IPS-18a (cell line): ENCODE results near the gene TEX14.

ENCODE experiments used
- H3K27ac ChIP-seq: one replicate; pipeline ENCODE4 v1.5.1; 2013; ENCODE audit warnings: low read length
- H3K27me3 ChIP-seq: one replicate; pipeline ENCODE4 v1.6.1; 2013; ENCODE audit warnings: mild to moderate bottlenecking, low read length; ENCODE audit not compliant: control insufficient read depth, insufficient read depth
- H3K36me3 ChIP-seq: one replicate; pipeline ENCODE4 v1.6.1; 2013; ENCODE audit warnings: low read depth, low read length; ENCODE audit not compliant: control insufficient read depth
- H3K4me1 ChIP-seq: one replicate; pipeline ENCODE4 v1.6.1; 2013; ENCODE audit warnings: low read depth, low read length; ENCODE audit not compliant: control insufficient read depth
- H3K4me3 ChIP-seq: one replicate; pipeline ENCODE4 v1.5.1; 2013; ENCODE audit warnings: low read length
- H3K9ac ChIP-seq: one replicate; pipeline ENCODE4 v1.6.1; 2013; ENCODE audit warnings: mild to moderate bottlenecking, low read length, moderate library complexity
- H3K9me3 ChIP-seq: one replicate; pipeline ENCODE4 v1.6.1; 2013; ENCODE audit warnings: low read depth, low read length; ENCODE audit not compliant: control insufficient read depth

Gene TEX14

GRCh38 chr17:58639681-58640080 lies 52.2 kb downstream of the TEX14 start:
- no peaks in the 10 kb centered on the region for H3K27me3 ChIP-seq
- no peak overlapping the region for H3K4me3 ChIP-seq
- H3K9me3 ChIP-seq = no peaks in the 10 kb centered on the region
- H3K36me3 ChIP-seq = no peaks in the 10 kb centered on the region
- H3K27ac ChIP-seq = no peak overlapping the region
- no peaks in the 10 kb centered on the region for H3K4me1 ChIP-seq
- H3K9ac ChIP-seq = no peak overlapping the region

- H3K4me3 ChIP-seq = no peak overlapping the region
- H3K9me3 ChIP-seq = no peaks in the 10 kb centered on the region
- H3K27me3 ChIP-seq = no peaks in the 10 kb centered on the region
- H3K27ac ChIP-seq = no peak overlapping the region
- no peak overlapping the region for H3K9ac ChIP-seq
- H3K4me1 ChIP-seq = peaks cover 5% of the 10 kb centered on the region
- H3K36me3 ChIP-seq = no peaks in the 10 kb centered on the region
These were observed 54.8 kb downstream of the TEX14 start for GRCh38 chr17:58637011-58637570.

GRCh38 chr17:58632324-58633314 lies 59.2 kb downstream of the TEX14 start:
- no peaks in the 10 kb centered on the region for H3K9me3 ChIP-seq
- H3K4me1 ChIP-seq = peaks cover 5% of the 10 kb centered on the region
- no peaks in the 10 kb centered on the region for H3K27me3 ChIP-seq
- no peaks in the 10 kb centered on the region for H3K36me3 ChIP-seq
- peak overlapping the region; percentile 95 for H3K27ac ChIP-seq
- peak overlapping the region; percentile 60 for H3K4me3 ChIP-seq
- H3K9ac ChIP-seq = peak overlapping the region; percentile 90

- Histone ChIP-seq H3K27ac (peak overlapping the region; percentile 95), H3K9ac (peak overlapping the region; percentile 90), H3K36me3 (no peaks in the 10 kb centered on the region), H3K4me1 (peaks cover 5% of the 10 kb centered on the region), H3K9me3 (no peaks in the 10 kb centered on the region), H3K27me3 (no peaks in the 10 kb centered on the region), H3K4me3 (peak overlapping the region; percentile 60)
These were observed 60.1 kb downstream of the TEX14 start for GRCh38 chr17:58631523-58632323.

GRCh38 chr17:58630883-58631522 lies 60.8 kb downstream of the TEX14 start:
- peaks cover 5% of the 10 kb centered on the region for H3K4me1 ChIP-seq
- H3K4me3 ChIP-seq = no peak overlapping the region
- H3K9ac ChIP-seq = peak overlapping the region; percentile 90
- peak overlapping the region; percentile 31 for H3K27ac ChIP-seq
- H3K27me3 ChIP-seq = no peaks in the 10 kb centered on the region
- H3K36me3 ChIP-seq = no peaks in the 10 kb centered on the region
- H3K9me3 ChIP-seq = no peaks in the 10 kb centered on the region

- no peaks in the 10 kb centered on the region for H3K27me3 ChIP-seq
- no peak overlapping the region for H3K9ac ChIP-seq
- H3K9me3 ChIP-seq = no peaks in the 10 kb centered on the region
- H3K4me3 ChIP-seq = no peak overlapping the region
- H3K27ac ChIP-seq = no peak overlapping the region
- no peaks in the 10 kb centered on the region for H3K36me3 ChIP-seq
- H3K4me1 ChIP-seq = no peaks in the 10 kb centered on the region
These were observed 64.9 kb downstream of the TEX14 start for GRCh38 chr17:58626905-58627304.

GRCh38 chr17:58624751-58625150 lies 67.1 kb downstream of the TEX14 start:
- no peaks in the 10 kb centered on the region for H3K27me3 ChIP-seq
- H3K36me3 ChIP-seq = no peaks in the 10 kb centered on the region
- no peak overlapping the region for H3K9ac ChIP-seq
- no peaks in the 10 kb centered on the region for H3K4me1 ChIP-seq
- H3K9me3 ChIP-seq = no peaks in the 10 kb centered on the region
- no peak overlapping the region for H3K4me3 ChIP-seq
- no peak overlapping the region for H3K27ac ChIP-seq

- Histone ChIP-seq H3K27me3 (no peaks in the 10 kb centered on the region), H3K9ac (no peak overlapping the region), H3K4me3 (no peak overlapping the region), H3K36me3 (no peaks in the 10 kb centered on the region), H3K27ac (no peak overlapping the region), H3K4me1 (no peaks in the 10 kb centered on the region), H3K9me3 (no peaks in the 10 kb centered on the region)
These were observed 70.7 kb downstream of the TEX14 start for GRCh38 chr17:58621174-58621573.

GRCh38 chr17:58618336-58618735 lies 73.5 kb downstream of the TEX14 start:
- no peaks in the 10 kb centered on the region for H3K4me1 ChIP-seq

GRCh38 chr17:58617563-58617962 lies 74.3 kb downstream of the TEX14 start:
- Histone ChIP-seq H3K36me3 (no peaks in the 10 kb centered on the region), H3K9ac (no peak overlapping the region), H3K4me3 (no peak overlapping the region), H3K9me3 (no peaks in the 10 kb centered on the region), H3K4me1 (no peaks in the 10 kb centered on the region), H3K27me3 (no peaks in the 10 kb centered on the region), H3K27ac (no peak overlapping the region)

More at GRCh38 chr17:58618336-58618735, 73.5 kb downstream of the TEX14 start:
- no peaks in the 10 kb centered on the region for H3K36me3 ChIP-seq
- H3K9ac ChIP-seq = no peak overlapping the region
- H3K9me3 ChIP-seq = no peaks in the 10 kb centered on the region
- no peaks in the 10 kb centered on the region for H3K27me3 ChIP-seq
- H3K27ac ChIP-seq = no peak overlapping the region
- no peak overlapping the region for H3K4me3 ChIP-seq
